Measurements from ENCODE around the gene RAPGEF1.

DNA sequence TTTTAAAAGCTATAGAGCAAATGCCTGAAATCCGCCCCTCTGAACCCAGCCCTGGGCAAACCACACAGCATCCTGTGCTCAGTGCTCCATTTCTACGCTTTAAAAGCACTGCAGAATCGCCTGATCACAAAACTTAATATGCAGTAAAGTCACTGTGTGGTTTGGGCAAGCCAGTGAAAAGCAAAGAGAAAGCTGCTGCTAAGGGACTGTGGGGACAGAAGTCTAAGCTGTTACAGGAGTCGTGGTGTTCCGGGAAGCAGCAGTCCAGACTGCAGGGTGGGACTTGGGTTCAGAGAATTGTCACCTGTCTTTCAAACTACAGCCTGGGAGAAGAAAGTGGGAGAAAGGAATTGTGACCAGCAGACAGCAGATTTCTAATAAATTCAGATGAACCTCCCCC lies 8.2 kb downstream of the RAPGEF1 start:
- TF ChIP-seq CTCF (IDR thresholded peaks at IDR 0.05) (no peak), POLR2A (IDR thresholded peaks at IDR 0.05) (no peak)
